Neutrophil (primary cell): Measurements from ENCODE around the gene GLT8D2.

Source experiments
- H3K27ac ChIP-seq: fragments of 200-600 bp; sonication (generic); 2 replicates; pipeline ENCODE4 v1.5.1; 2016; ENCODE audit warnings: mild to moderate bottlenecking, moderate library complexity
- H3K27me3 ChIP-seq: fragments of 200-600 bp; sonication (generic); 2 replicates; pipeline ENCODE4 v1.6.0; 2016; ENCODE audit warnings: mild to moderate bottlenecking
- H3K36me3 ChIP-seq: fragments of 200-600 bp; sonication (generic); 2 replicates; pipeline ENCODE4 v1.5.1; 2017
- H3K4me1 ChIP-seq, 2 experiments: fragments of 200-600 bp in 1 of 2; sonication (generic) in 1 of 2; 1 replicate in 1 of 2; 2 replicates in 1 of 2; pipeline versions ENCODE4 v1.5.1 to v1.6.1; 2013 to 2016; ENCODE audit warnings: low read depth in 1 of 2, low read length in 1 of 2, mild to moderate bottlenecking in 1 of 2, moderate library complexity in 1 of 2; ENCODE audit not compliant: control insufficient read depth in 1 of 2, insufficient read depth in 1 of 2
- H3K4me3 ChIP-seq, 2 experiments: fragments of 200-600 bp in 1 of 2; sonication (generic) in 1 of 2; 1 replicate in 1 of 2; 2 replicates in 1 of 2; pipeline ENCODE4 v1.5.1; 2013 to 2016; ENCODE audit warnings: low read depth in 1 of 2, low read length in 1 of 2, mild to moderate bottlenecking in 1 of 2, moderate library complexity in 1 of 2
- H3K9me3 ChIP-seq: fragments of 200-600 bp; sonication (generic); 2 replicates; pipeline ENCODE4 v1.5.1; 2016
- CTCF ChIP-seq: fragments of 200-600 bp; sonication (generic); IDR thresholded peaks from 2 replicates; pipeline ENCODE4 v1.5.1; 2016; ENCODE audit warnings: antibody characterized with exemption

Gene GLT8D2

GRCh38 chr12:103986829-103987228, 63.2 kb downstream of the GLT8D2 start:
- no peaks in the 10 kb centered on the region for H3K27me3 ChIP-seq
- no peaks in the 10 kb centered on the region for H3K4me1 ChIP-seq
- peaks cover 84% of the 10 kb centered on the region for H3K36me3 ChIP-seq
- no peak overlapping the region for H3K27ac ChIP-seq
- TF ChIP-seq CTCF = no peak
- H3K9me3 ChIP-seq = no peaks in the 10 kb centered on the region
- no peak overlapping the region for H3K4me3 ChIP-seq

- Histone ChIP-seq H3K4me3 (no peak overlapping the region), H3K36me3 (peaks cover 53% of the 10 kb centered on the region), H3K27ac (no peak overlapping the region), H3K27me3 (no peaks in the 10 kb centered on the region), H3K9me3 (no peaks in the 10 kb centered on the region), H3K4me1 (peaks cover 7 to 15% of the 10 kb centered on the region in 2 experiments)
- TF ChIP-seq CTCF = no peak
These were observed 71.5 kb downstream of the GLT8D2 start for GRCh38 chr12:103978384-103978982.

- H3K27ac ChIP-seq = no peak overlapping the region
- no peak overlapping the region for H3K4me3 ChIP-seq
- H3K4me1 ChIP-seq = peaks cover 7 to 15% of the 10 kb centered on the region in 2 experiments
- peaks cover 25% of the 10 kb centered on the region for H3K36me3 ChIP-seq
- no peak for TF ChIP-seq CTCF
- H3K27me3 ChIP-seq = no peaks in the 10 kb centered on the region
- H3K9me3 ChIP-seq = no peaks in the 10 kb centered on the region
These were observed 74.6 kb downstream of the GLT8D2 start for GRCh38 chr12:103975368-103975767.

GRCh38 chr12:103973909-103974308, 76.1 kb downstream of the GLT8D2 start:
- H3K27ac ChIP-seq = no peak overlapping the region
- H3K4me1 ChIP-seq = peaks cover 7 to 9% of the 10 kb centered on the region in 2 experiments
- H3K4me3 ChIP-seq = no peak overlapping the region
- TF ChIP-seq CTCF = no peak
- H3K9me3 ChIP-seq = no peaks in the 10 kb centered on the region
- peaks cover 19% of the 10 kb centered on the region for H3K36me3 ChIP-seq
- no peaks in the 10 kb centered on the region for H3K27me3 ChIP-seq

DNA sequence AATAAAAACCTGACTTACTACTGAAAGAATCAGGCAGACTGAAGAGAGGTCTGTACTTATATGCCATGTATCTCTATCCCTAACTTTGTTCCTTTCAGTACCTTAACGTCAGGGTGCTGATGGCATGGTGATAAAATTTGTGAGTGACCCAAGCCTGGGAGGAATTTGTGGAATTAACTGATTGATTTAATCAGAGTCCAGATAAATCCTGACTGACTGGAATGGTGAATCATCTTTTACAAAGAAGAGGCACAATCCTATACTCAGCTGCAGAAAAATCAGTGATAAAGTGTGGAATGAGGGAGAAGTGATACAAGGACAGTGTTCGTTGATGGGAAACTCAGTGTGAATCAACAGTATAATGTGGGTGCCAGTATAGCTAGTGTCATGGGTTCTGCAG, 80.6 kb downstream of the GLT8D2 start:
- Histone ChIP-seq H3K27me3 (no peaks in the 10 kb centered on the region), H3K4me1 (peaks cover 17 to 20% of the 10 kb centered on the region in 2 experiments), H3K27ac (no peak overlapping the region), H3K36me3 (no peaks in the 10 kb centered on the region), H3K9me3 (no peaks in the 10 kb centered on the region), H3K4me3 (no peak overlapping the region)
- TF ChIP-seq CTCF = no peak
